ENCODE data around the gene NLGN3. TPM values are rescaled to one million over a fixed set of nuclear protein-coding genes. Genes with fewer than 3 reads are reported as not detected.

NLGN3 gene
- total RNA-seq, 1 donor from 2014 or later, result 1.7 TPM

- DNase-seq (ENCODE audit: low spot score), result no peak
- Mint-ChIP-seq H3K27me3 (ENCODE audit: unreplicated experiment) (peaks cover 10% of the 10 kb centered on the region), H3K4me3 (ENCODE audit: unreplicated experiment) (no peak overlapping the region), H3K27ac (ENCODE audit: unreplicated experiment) (no peak overlapping the region), H3K36me3 (ENCODE audit: low read depth, unreplicated experiment) (peaks cover 5% of the 10 kb centered on the region), H3K4me1 (ENCODE audit: unreplicated experiment) (peaks cover 7% of the 10 kb centered on the region), H3K9me3 (ENCODE audit: unreplicated experiment) (no peaks in the 10 kb centered on the region)
- TF ChIP-seq CTCF (IDR thresholded peaks at IDR 0.05; ENCODE audit: unreplicated experiment), result no peak
Measured at GRCh38 chrX:71151366-71151765, 6.7 kb downstream of the NLGN3 start.

- no peak for DNase-seq (ENCODE audit: low spot score)
- H3K36me3 Mint-ChIP-seq (ENCODE audit: low read depth, unreplicated experiment), result peaks cover 5% of the 10 kb centered on the region
- H3K4me3 Mint-ChIP-seq (ENCODE audit: unreplicated experiment), result no peak overlapping the region
- no peak overlapping the region for H3K27ac Mint-ChIP-seq (ENCODE audit: unreplicated experiment)
- no peaks in the 10 kb centered on the region for H3K9me3 Mint-ChIP-seq (ENCODE audit: unreplicated experiment)
- peaks cover 3% of the 10 kb centered on the region for H3K4me1 Mint-ChIP-seq (ENCODE audit: unreplicated experiment)
- no peak for TF ChIP-seq CTCF (IDR thresholded peaks at IDR 0.05; ENCODE audit: unreplicated experiment)
- peaks cover 9% of the 10 kb centered on the region for H3K27me3 Mint-ChIP-seq (ENCODE audit: unreplicated experiment)
Measured at GRCh38 chrX:71154196-71154595, 9.6 kb downstream of the NLGN3 start.

- H3K36me3 Mint-ChIP-seq (ENCODE audit: low read depth, unreplicated experiment), result peaks cover 5% of the 10 kb centered on the region
- H3K27me3 Mint-ChIP-seq (ENCODE audit: unreplicated experiment), result peaks cover 9% of the 10 kb centered on the region
- peaks cover 3% of the 10 kb centered on the region for H3K4me1 Mint-ChIP-seq (ENCODE audit: unreplicated experiment)
- H3K27ac Mint-ChIP-seq (ENCODE audit: unreplicated experiment), result no peak overlapping the region
- no peak overlapping the region for H3K4me3 Mint-ChIP-seq (ENCODE audit: unreplicated experiment)
- DNase-seq (ENCODE audit: low spot score), result no peak
- no peak for TF ChIP-seq CTCF (IDR thresholded peaks at IDR 0.05; ENCODE audit: unreplicated experiment)
- no peaks in the 10 kb centered on the region for H3K9me3 Mint-ChIP-seq (ENCODE audit: unreplicated experiment)
Measured at GRCh38 chrX:71154641-71155040, 10.0 kb downstream of the NLGN3 start.

- no peak for DNase-seq (ENCODE audit: low spot score)
- H3K27ac Mint-ChIP-seq (ENCODE audit: unreplicated experiment), result no peak overlapping the region
- H3K4me3 Mint-ChIP-seq (ENCODE audit: unreplicated experiment), result peak overlapping the region; percentile 39
- H3K27me3 Mint-ChIP-seq (ENCODE audit: unreplicated experiment), result peaks cover 4% of the 10 kb centered on the region
- H3K36me3 Mint-ChIP-seq (ENCODE audit: low read depth, unreplicated experiment), result peaks cover 5% of the 10 kb centered on the region
- H3K9me3 Mint-ChIP-seq (ENCODE audit: unreplicated experiment), result no peaks in the 10 kb centered on the region
- peaks cover 4% of the 10 kb centered on the region for H3K4me1 Mint-ChIP-seq (ENCODE audit: unreplicated experiment)
- no peak for TF ChIP-seq CTCF (IDR thresholded peaks at IDR 0.05; ENCODE audit: unreplicated experiment)
Measured at GRCh38 chrX:71158603-71159002, 14.0 kb downstream of the NLGN3 start.

GRCh38 chrX:71159335-71159734 lies 14.7 kb downstream of the NLGN3 start:
- no peaks in the 10 kb centered on the region for H3K27me3 Mint-ChIP-seq (ENCODE audit: unreplicated experiment)
- H3K9me3 Mint-ChIP-seq (ENCODE audit: unreplicated experiment), result no peaks in the 10 kb centered on the region
- H3K27ac Mint-ChIP-seq (ENCODE audit: unreplicated experiment), result no peak overlapping the region
- no peak for TF ChIP-seq CTCF (IDR thresholded peaks at IDR 0.05; ENCODE audit: unreplicated experiment)
- H3K4me3 Mint-ChIP-seq (ENCODE audit: unreplicated experiment), result no peak overlapping the region
- peaks cover 4% of the 10 kb centered on the region for H3K4me1 Mint-ChIP-seq (ENCODE audit: unreplicated experiment)
- no peak for DNase-seq (ENCODE audit: low spot score)
- H3K36me3 Mint-ChIP-seq (ENCODE audit: low read depth, unreplicated experiment), result peaks cover 5% of the 10 kb centered on the region
